Liver (tissue), 5 donors: ENCODE results near the gene DNAJA4. TPM values are rescaled to one million over a fixed set of nuclear protein-coding genes. Genes with fewer than 3 reads are reported as not detected.

Experiments
- polyA plus RNA-seq, 2 donors: library from polyadenylated mRNA; stranded (reverse) in 1 of 2; unstranded in 1 of 2; fragments of 200-250 nt in 1 of 2; fragments of >200 nt in 1 of 2; fragmentation: Nextera tagmentation in 1 of 2; extraction: Ambion mirVana in 1 of 2; gene quantifications; one replicate each; pipeline versions ENCODE4 v1.2.1 to v1.2.3, GENCODE V29; 2013 to 2015
- small RNA-seq: library from RNA; depleted of rRNA; stranded (forward); fragments of <200 nt; gene quantifications from one replicate; pipeline ENCODE3, GENCODE V24; 2014
- total RNA-seq, 2 donors: library from RNA; depleted of rRNA; stranded (reverse); fragments of >200 nt; gene quantifications; one replicate each; pipeline ENCODE4 v1.2.3, GENCODE V29; 2014
- donor health status: healthy.
- donor health status: healthy.
- donor health status: healthy.

The DNAJA4 gene
- total and polyA plus RNA-seq, 4 donors: 0.93 to 79.0 (median 2.0) TPM

Small RNA genes within 50 kb of the gene (small RNA-seq; reads per million reads assigned to genes)
- gene AC090607.5: not detected

Other genes with a start within 250 kb of the DNAJA4 start
- 100 to 1,000 TPM in 1 of 2 donors, 1 to 10 TPM in 1; 8.4 to 119 TPM for gene TBC1D2B, start 186.9 kb upstream of the DNAJA4 start, total RNA-seq
- gene TBC1D2B, start 186.9 kb upstream of the DNAJA4 start, polyA plus RNA-seq: 10 to 100 TPM; 18.7 to 25.2 TPM
- not detected for gene SH2D7, start 172.0 kb upstream of the DNAJA4 start, total RNA-seq
- gene SH2D7, start 172.0 kb upstream of the DNAJA4 start, polyA plus RNA-seq: not detected
- gene CIB2, start 133.1 kb upstream of the DNAJA4 start, total RNA-seq: 1 to 10 TPM in 1 of 2 donors, under 1 TPM in 1; 0.25 to 2.2 TPM
- gene CIB2, start 133.1 kb upstream of the DNAJA4 start, polyA plus RNA-seq: under 1 TPM; 0.36 to 0.70 TPM
- gene IDH3A, start 115.2 kb upstream of the DNAJA4 start, total RNA-seq: 10 to 100 TPM; 13.5 to 51.7 TPM
- 10 to 100 TPM; 17.8 to 30.2 TPM for gene IDH3A, start 115.2 kb upstream of the DNAJA4 start, polyA plus RNA-seq
- 1 to 10 TPM in 1 of 2 donors, under 1 TPM in 1; under 0.01 to 3.8 TPM for gene ACSBG1, start 30.0 kb upstream of the DNAJA4 start, total RNA-seq
- gene ACSBG1, start 30.0 kb upstream of the DNAJA4 start, polyA plus RNA-seq: under 1 TPM; 0.06 to 0.24 TPM
- 10 to 100 TPM; 44.9 to 48.7 TPM for gene SKIC8, start 35.0 kb downstream of the DNAJA4 start, total RNA-seq
- 10 to 100 TPM; 33.4 to 35.5 TPM for gene SKIC8, start 35.0 kb downstream of the DNAJA4 start, polyA plus RNA-seq
- gene CRABP1, start 75.8 kb downstream of the DNAJA4 start, total RNA-seq: not detected
- gene CRABP1, start 75.8 kb downstream of the DNAJA4 start, polyA plus RNA-seq: not detected
- 10 to 100 TPM; 25.2 to 51.4 TPM for gene IREB2, start 173.7 kb downstream of the DNAJA4 start, total RNA-seq
- 1 to 10 TPM; 7.0 to 8.9 TPM for gene IREB2, start 173.7 kb downstream of the DNAJA4 start, polyA plus RNA-seq
- 1 to 10 TPM; 1.7 to 7.7 TPM for gene HYKK, start 243.0 kb downstream of the DNAJA4 start, total RNA-seq
- 1 to 10 TPM; 1.8 to 2.7 TPM for gene HYKK, start 243.0 kb downstream of the DNAJA4 start, polyA plus RNA-seq